ENCODE data around the gene NSUN6. TPM values are rescaled to one million over a fixed set of nuclear protein-coding genes. Genes with fewer than 3 reads are reported as not detected.

NSUN6 gene
- polyA plus RNA-seq, 6 donors from 2014 or later, result 4.1 to 11.8 (median 7.8) TPM

GRCh38 chr10:18554479-18554878 is 96.9 kb downstream of the NSUN6 start:
- ATAC-seq (ENCODE audit: low read depth in 2 of 2) (no peak), DNase-seq (no peak)
- Mint-ChIP-seq H3K9me3 (no peaks in the 10 kb centered on the region), H3K27ac (no peak overlapping the region), H3K36me3 (peaks cover 0 to 11% of the 10 kb centered on the region in 2 donors), H3K4me1 (no peaks in the 10 kb centered on the region), H3K4me3 (no peak overlapping the region), H3K27me3 (no peaks in the 10 kb centered on the region)

GRCh38 chr10:18551473-18551872 is 99.9 kb downstream of the NSUN6 start:
- Mint-ChIP-seq H3K4me1 (no peaks in the 10 kb centered on the region), H3K36me3 (peaks cover 8 to 33% of the 10 kb centered on the region in 2 donors), H3K27me3 (no peaks in the 10 kb centered on the region), H3K4me3 (no peak overlapping the region), H3K27ac (no peak overlapping the region), H3K9me3 (no peaks in the 10 kb centered on the region)
- ATAC-seq (ENCODE audit: low read depth in 2 of 2), result no peak
- no peak for DNase-seq

GRCh38 chr10:18549105-18549504 is 102.3 kb downstream of the NSUN6 start:
- ATAC-seq (ENCODE audit: low read depth in 2 of 2) (no peak), DNase-seq (no peak)
- H3K4me3 Mint-ChIP-seq, result no peak overlapping the region
- no peaks in the 10 kb centered on the region for H3K27me3 Mint-ChIP-seq
- H3K4me1 Mint-ChIP-seq, result no peaks in the 10 kb centered on the region
- peaks cover 15 to 49% of the 10 kb centered on the region in 2 donors for H3K36me3 Mint-ChIP-seq
- no peaks in the 10 kb centered on the region for H3K9me3 Mint-ChIP-seq
- no peak overlapping the region for H3K27ac Mint-ChIP-seq

- Mint-ChIP-seq H3K36me3 (peaks cover 15 to 55% of the 10 kb centered on the region in 2 donors), H3K27ac (no peak overlapping the region), H3K4me1 (no peaks in the 10 kb centered on the region), H3K27me3 (no peaks in the 10 kb centered on the region), H3K9me3 (no peaks in the 10 kb centered on the region), H3K4me3 (no peak overlapping the region)
- DNase-seq (no peak), ATAC-seq (ENCODE audit: low read depth in 2 of 2) (no peak)
These were observed 105.6 kb downstream of the NSUN6 start for GRCh38 chr10:18545621-18546305.

- peaks cover 16 to 46% of the 10 kb centered on the region in 2 donors for H3K36me3 Mint-ChIP-seq
- H3K4me1 Mint-ChIP-seq, result no peaks in the 10 kb centered on the region
- DNase-seq (no peak), ATAC-seq (ENCODE audit: low read depth in 2 of 2) (no peak)
- H3K9me3 Mint-ChIP-seq, result no peaks in the 10 kb centered on the region
- H3K4me3 Mint-ChIP-seq, result no peak overlapping the region
- H3K27ac Mint-ChIP-seq, result no peak overlapping the region
- no peaks in the 10 kb centered on the region for H3K27me3 Mint-ChIP-seq
These were observed 108.6 kb downstream of the NSUN6 start for GRCh38 chr10:18542832-18543231.

GRCh38 chr10:18540195-18540594 is 111.2 kb downstream of the NSUN6 start:
- no peaks in the 10 kb centered on the region for H3K9me3 Mint-ChIP-seq
- DNase-seq, result no peak
- no peaks in the 10 kb centered on the region for H3K4me1 Mint-ChIP-seq
- H3K27ac Mint-ChIP-seq, result no peak overlapping the region
- H3K36me3 Mint-ChIP-seq, result peaks cover 9 to 32% of the 10 kb centered on the region in 2 donors
- H3K27me3 Mint-ChIP-seq, result no peaks in the 10 kb centered on the region
- no peak overlapping the region for H3K4me3 Mint-ChIP-seq
- no peak for ATAC-seq (ENCODE audit: low read depth in 2 of 2)

GRCh38 chr10:18539335-18539734 is 112.1 kb downstream of the NSUN6 start:
- no peak for ATAC-seq (ENCODE audit: low read depth in 2 of 2)
- Mint-ChIP-seq H3K36me3 (peaks cover 9 to 28% of the 10 kb centered on the region in 2 donors), H3K27ac (peak overlapping the region in 1 of 6 donors; percentile 64), H3K4me3 (no peak overlapping the region), H3K4me1 (no peaks in the 10 kb centered on the region), H3K9me3 (no peaks in the 10 kb centered on the region), H3K27me3 (no peaks in the 10 kb centered on the region)
- DNase-seq, result no peak

- ATAC-seq (ENCODE audit: low read depth in 2 of 2) (no peak), DNase-seq (no peak)
- Mint-ChIP-seq H3K9me3 (peaks cover 2 to 9% (median 4%) of the 10 kb centered on the region in 7 donors), H3K27ac (no peak overlapping the region), H3K36me3 (peaks cover 13 to 29% of the 10 kb centered on the region in 2 donors), H3K4me3 (no peak overlapping the region), H3K27me3 (no peaks in the 10 kb centered on the region), H3K4me1 (no peaks in the 10 kb centered on the region)
These were observed 117.5 kb downstream of the NSUN6 start for GRCh38 chr10:18533896-18534295.

GRCh38 chr10:18532881-18533535 is 118.4 kb downstream of the NSUN6 start:
- no peak for ATAC-seq (ENCODE audit: low read depth in 2 of 2)
- Mint-ChIP-seq H3K36me3 (peaks cover 13 to 29% of the 10 kb centered on the region in 2 donors), H3K27me3 (no peaks in the 10 kb centered on the region), H3K9me3 (peaks cover 2 to 9% (median 4%) of the 10 kb centered on the region in 7 donors), H3K27ac (no peak overlapping the region), H3K4me3 (no peak overlapping the region), H3K4me1 (no peaks in the 10 kb centered on the region)
- DNase-seq, result no peak

GRCh38 chr10:18528292-18528691 is 123.1 kb downstream of the NSUN6 start:
- ATAC-seq (ENCODE audit: low read depth in 2 of 2), result no peak
- no peak for DNase-seq
- no peaks in the 10 kb centered on the region for H3K27me3 Mint-ChIP-seq
- H3K36me3 Mint-ChIP-seq, result peaks cover 13 to 23% of the 10 kb centered on the region in 2 donors
- no peak overlapping the region for H3K4me3 Mint-ChIP-seq
- H3K27ac Mint-ChIP-seq, result no peak overlapping the region
- H3K9me3 Mint-ChIP-seq, result peaks cover 2 to 9% (median 4%) of the 10 kb centered on the region in 7 donors
- H3K4me1 Mint-ChIP-seq, result no peaks in the 10 kb centered on the region

- Mint-ChIP-seq H3K9me3 (peaks cover 2 to 9% (median 4%) of the 10 kb centered on the region in 7 donors), H3K36me3 (peaks cover 13 to 23% of the 10 kb centered on the region in 2 donors), H3K27ac (no peak overlapping the region)
These were observed 123.7 kb downstream of the NSUN6 start for GRCh38 chr10:18527687-18528086.

GRCh38 chr10:18523858-18524257 is 127.5 kb downstream of the NSUN6 start:
- Mint-ChIP-seq H3K4me3 (no peak overlapping the region), H3K27ac (no peak overlapping the region), H3K9me3 (peaks cover 0 to 8% (median 0%) of the 10 kb centered on the region in 7 donors), H3K36me3 (peaks cover 0 to 4% of the 10 kb centered on the region in 2 donors), H3K4me1 (no peaks in the 10 kb centered on the region), H3K27me3 (no peaks in the 10 kb centered on the region)
- ATAC-seq (ENCODE audit: low read depth in 2 of 2) (no peak), DNase-seq (no peak)

More at GRCh38 chr10:18527687-18528086, 123.7 kb downstream of the NSUN6 start:
- DNase-seq (no peak), ATAC-seq (ENCODE audit: low read depth in 2 of 2) (no peak)
- no peaks in the 10 kb centered on the region for H3K27me3 Mint-ChIP-seq
- H3K4me1 Mint-ChIP-seq, result no peaks in the 10 kb centered on the region
- no peak overlapping the region for H3K4me3 Mint-ChIP-seq

- DNase-seq (no peak), ATAC-seq (ENCODE audit: low read depth in 2 of 2) (no peak)
- no peaks in the 10 kb centered on the region for H3K4me1 Mint-ChIP-seq
- H3K27me3 Mint-ChIP-seq, result no peaks in the 10 kb centered on the region
- peaks cover 0 to 4% of the 10 kb centered on the region in 2 donors for H3K36me3 Mint-ChIP-seq
- H3K4me3 Mint-ChIP-seq, result no peak overlapping the region
- no peak overlapping the region for H3K27ac Mint-ChIP-seq
- peaks cover 0 to 8% (median 0%) of the 10 kb centered on the region in 7 donors for H3K9me3 Mint-ChIP-seq
These were observed 128.4 kb downstream of the NSUN6 start for GRCh38 chr10:18523025-18523424.

GRCh38 chr10:18516851-18517250 is 134.5 kb downstream of the NSUN6 start:
- Mint-ChIP-seq H3K36me3 (peaks cover 20 to 23% of the 10 kb centered on the region in 2 donors), H3K4me1 (no peaks in the 10 kb centered on the region), H3K27ac (no peak overlapping the region), H3K27me3 (no peaks in the 10 kb centered on the region), H3K9me3 (peaks cover 0 to 14% (median 9%) of the 10 kb centered on the region in 7 donors), H3K4me3 (no peak overlapping the region)
- DNase-seq (no peak), ATAC-seq (ENCODE audit: low read depth in 2 of 2) (no peak)
